ENCODE data around the gene SIX5.
"Not testable (repeated sequence)": the region's sequence is repeated elsewhere in the genome, so short reads cannot be mapped to it uniquely, and the experiment has no call there.

Gene SIX5

GRCh38 chr19:45761714-45762113 lies 7.3 kb downstream of the SIX5 start:
- in situ Hi-C loops (cut with MboI; ENCODE audit: low sequenced_read_pairs), result no loop called here

- in situ Hi-C loops (cut with MboI; ENCODE audit: low sequenced_read_pairs), result no loop called here
Observed at GRCh38 chr19:45758921-45759320, 10.1 kb downstream of the SIX5 start.

- in situ Hi-C loops (cut with MboI; ENCODE audit: low sequenced_read_pairs), result no loop called here
Observed at GRCh38 chr19:45757695-45758094, 11.4 kb downstream of the SIX5 start.

DNA sequence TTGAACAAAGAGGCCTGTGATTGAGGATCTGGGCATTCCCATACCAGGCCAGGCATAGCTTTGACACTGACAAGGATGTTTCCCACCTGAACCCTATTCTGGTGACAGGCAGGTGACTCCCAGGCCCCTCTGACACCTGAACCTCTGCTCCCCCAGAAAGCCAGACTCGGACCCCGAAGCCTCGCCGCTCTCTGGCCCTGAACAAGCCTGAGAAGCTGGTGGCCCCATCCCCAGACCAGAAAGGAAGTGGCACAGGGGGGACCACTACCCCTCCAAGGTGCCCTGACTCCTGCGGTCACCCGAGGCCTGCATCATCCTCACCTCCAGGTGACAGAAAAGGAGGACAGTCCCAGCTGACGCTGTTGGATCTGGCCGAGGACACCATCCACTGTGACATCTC lies 14.7 kb downstream of the SIX5 start:
- in situ Hi-C loops (cut with MboI; ENCODE audit: low sequenced_read_pairs), result no loop called here

DNA sequence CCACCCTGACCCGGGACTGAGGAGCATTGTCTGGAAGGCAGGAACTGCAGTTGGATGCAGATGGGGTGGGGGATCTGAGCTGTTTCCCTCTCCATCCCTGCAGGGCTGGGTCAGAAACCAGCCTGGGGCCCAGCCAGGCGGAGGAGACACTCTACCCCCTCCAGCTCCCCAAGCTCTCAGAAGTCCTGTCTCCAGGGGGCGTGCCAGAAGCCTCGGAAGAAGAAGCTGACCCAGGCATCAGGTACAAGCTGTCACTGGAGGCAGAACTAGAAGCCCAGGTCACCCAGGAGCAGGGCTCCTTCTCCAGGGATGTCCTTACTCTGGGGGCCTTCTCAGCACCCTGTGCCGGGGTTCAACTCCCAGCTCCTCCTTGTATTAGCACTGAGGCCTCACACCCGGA lies 15.5 kb downstream of the SIX5 start:
- in situ Hi-C loops (cut with MboI; ENCODE audit: low sequenced_read_pairs), result no loop called here

DNA sequence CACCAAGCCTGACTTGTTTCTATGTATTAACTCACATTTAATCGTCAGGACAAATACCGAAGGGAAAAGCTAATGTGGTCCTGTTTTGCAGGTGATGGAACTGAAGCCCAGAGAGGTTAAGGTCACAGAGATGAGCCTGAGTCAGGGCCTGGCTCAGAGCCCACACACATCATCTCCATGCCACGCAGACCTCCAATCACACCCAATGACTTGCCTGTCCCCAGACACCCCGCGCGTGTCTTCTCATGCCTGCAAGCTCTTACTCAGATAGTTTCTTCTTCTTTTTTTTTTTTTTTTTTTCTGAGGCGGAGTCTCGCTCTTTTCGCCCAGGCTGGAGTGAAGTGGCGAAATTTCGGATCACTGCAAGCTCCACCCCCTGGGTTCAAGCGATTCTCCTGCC lies 16.4 kb downstream of the SIX5 start:
- in situ Hi-C loops (cut with MboI; ENCODE audit: low sequenced_read_pairs), result no loop called here

- in situ Hi-C loops (cut with MboI; ENCODE audit: low sequenced_read_pairs), result not testable (repeated sequence)
Observed at GRCh38 chr19:45751483-45751882, 17.6 kb downstream of the SIX5 start.

GRCh38 chr19:45747513-45747912 lies 21.5 kb downstream of the SIX5 start:
- in situ Hi-C loops (cut with MboI; ENCODE audit: low sequenced_read_pairs), result no loop called here

- in situ Hi-C loops (cut with MboI; ENCODE audit: low sequenced_read_pairs), result no loop called here
Observed at GRCh38 chr19:45746866-45747265, 22.2 kb downstream of the SIX5 start.

DNA sequence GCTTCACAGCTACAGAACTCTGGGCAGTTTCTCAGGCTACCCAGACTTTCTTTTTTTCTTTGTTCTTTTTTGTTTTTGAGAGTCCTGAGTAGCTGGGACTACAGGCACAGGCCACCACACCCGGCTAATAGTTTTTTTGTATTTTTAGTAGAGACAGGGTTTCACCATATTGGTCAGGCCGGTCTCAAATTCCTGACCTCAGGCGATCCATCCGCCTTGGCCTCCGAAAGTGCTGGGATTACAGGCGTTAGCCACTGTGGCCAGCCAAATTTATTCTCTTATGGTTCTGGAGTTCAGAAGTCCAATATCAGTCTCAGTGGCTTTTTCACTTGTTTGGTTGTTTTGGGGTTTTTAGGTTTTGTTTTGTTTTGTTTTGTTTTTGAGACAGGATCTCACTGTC lies 23.4 kb downstream of the SIX5 start:
- in situ Hi-C loops (cut with MboI; ENCODE audit: low sequenced_read_pairs), result no loop called here

GRCh38 chr19:45742969-45743368 lies 26.1 kb downstream of the SIX5 start:
- in situ Hi-C loops (cut with MboI; ENCODE audit: low sequenced_read_pairs), result no loop called here

DNA sequence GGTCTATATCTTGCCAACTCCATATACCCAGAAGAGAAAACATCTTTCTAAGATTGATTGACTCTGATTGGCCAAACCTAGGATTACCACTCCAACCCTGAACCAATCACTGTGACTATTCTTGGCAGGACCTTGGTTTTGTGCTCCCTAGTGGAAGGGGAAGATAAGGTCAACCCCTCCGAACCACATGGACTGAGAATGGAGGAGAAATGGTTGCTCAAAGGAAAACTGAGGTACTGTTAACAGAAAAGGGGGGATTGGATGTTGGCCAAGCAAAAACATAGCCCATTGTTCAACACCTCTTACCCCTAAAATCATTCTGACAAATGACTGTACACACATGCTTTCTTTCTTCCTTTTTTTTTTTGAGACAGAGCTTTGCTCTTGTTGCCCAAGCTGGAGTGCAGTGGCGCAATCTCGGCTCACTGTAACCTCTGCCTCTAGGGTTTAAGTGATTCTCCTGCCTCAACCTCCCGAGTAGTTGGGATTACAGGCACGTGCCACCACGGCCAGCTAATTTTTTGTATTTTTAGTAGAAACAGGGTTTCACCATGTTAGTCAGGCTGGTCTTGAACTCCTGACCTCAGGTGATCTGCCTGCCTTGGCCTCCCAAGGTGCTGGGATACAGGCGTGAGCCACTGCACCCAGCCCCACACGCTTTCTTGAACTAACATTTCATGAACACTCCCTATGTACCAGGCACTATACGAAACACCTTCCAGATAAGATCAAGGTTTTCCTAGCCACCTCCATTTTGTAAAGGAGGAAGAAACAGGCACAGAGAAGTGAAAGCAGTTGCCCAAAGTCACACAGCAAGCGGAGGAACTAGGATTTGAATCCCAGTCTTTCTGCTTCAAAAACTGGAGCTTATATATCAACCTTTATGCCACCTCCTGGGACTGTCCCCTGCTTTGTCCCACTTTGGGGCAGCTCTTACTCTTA lies 29.3 kb downstream of the SIX5 start:
- in situ Hi-C loops (cut with MboI; ENCODE audit: low sequenced_read_pairs), result no loop called here

GRCh38 chr19:45733160-45733810 lies 35.8 kb downstream of the SIX5 start, which contains the start of gene MEIOSIN:
Gene MEIOSIN (plus strand): TSS chr19:45733439. CDS start chr19:45735377, 1,938 bp downstream.
- in situ Hi-C loops (cut with MboI; ENCODE audit: low sequenced_read_pairs), result no loop called here

- in situ Hi-C loops (cut with MboI; ENCODE audit: low sequenced_read_pairs), result no loop called here
Observed at GRCh38 chr19:45730368-45731288, 38.4 kb downstream of the SIX5 start, which contains the start of gene FBXO46. Gene FBXO46 (minus strand): TSS chr19:45730896. CDS start chr19:45713495, 17,401 bp downstream.

DNA sequence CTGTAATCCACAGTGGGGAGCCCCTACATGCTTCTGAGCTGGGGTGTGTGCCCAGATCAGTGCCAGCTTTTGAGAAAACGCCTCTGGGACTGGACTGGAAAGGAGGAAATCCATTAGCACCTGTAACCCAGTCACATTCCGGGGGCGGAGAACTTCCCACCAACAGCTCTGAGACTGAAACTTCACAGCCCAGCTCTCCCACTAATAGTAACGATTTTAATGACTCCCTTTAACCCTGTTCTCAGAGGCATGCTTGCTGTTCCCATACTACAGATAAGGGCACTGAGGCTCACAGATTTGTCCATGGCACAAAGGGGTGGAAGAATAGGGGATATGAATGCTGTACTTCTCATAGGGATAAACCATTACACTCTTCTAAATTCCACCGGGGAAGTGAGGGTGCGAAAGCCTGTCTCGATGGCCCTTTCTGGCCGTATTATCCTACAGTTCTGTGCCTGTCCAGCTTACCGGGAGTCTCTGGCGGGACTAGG lies 39.2 kb downstream of the SIX5 start:
- in situ Hi-C loops (cut with MboI; ENCODE audit: low sequenced_read_pairs), result no loop called here

- in situ Hi-C loops (cut with MboI; ENCODE audit: low sequenced_read_pairs), result not testable (repeated sequence)
Observed at GRCh38 chr19:45728683-45729082, 40.4 kb downstream of the SIX5 start.

DNA sequence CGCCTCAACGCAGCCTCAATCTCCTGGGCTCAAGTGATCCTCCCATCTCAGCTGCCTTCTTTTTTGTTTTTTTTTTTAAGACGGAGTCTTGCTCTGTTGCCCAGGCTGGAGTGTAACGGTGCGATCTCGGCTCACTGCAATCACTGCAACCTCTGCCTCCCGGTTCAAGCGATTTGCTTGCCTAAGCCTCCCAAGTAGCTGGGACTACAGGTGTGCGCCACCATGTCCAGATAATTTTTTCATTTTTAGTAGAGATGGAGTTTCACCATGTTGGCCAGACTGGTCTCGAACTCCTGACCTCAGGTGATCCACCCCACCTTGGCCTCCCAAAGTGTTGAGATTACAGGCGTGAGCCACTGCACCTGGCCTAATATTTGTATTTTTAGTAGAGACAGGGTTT lies 49.0 kb downstream of the SIX5 start:
- in situ Hi-C loops (cut with MboI; ENCODE audit: low sequenced_read_pairs), result not testable (repeated sequence)

DNA sequence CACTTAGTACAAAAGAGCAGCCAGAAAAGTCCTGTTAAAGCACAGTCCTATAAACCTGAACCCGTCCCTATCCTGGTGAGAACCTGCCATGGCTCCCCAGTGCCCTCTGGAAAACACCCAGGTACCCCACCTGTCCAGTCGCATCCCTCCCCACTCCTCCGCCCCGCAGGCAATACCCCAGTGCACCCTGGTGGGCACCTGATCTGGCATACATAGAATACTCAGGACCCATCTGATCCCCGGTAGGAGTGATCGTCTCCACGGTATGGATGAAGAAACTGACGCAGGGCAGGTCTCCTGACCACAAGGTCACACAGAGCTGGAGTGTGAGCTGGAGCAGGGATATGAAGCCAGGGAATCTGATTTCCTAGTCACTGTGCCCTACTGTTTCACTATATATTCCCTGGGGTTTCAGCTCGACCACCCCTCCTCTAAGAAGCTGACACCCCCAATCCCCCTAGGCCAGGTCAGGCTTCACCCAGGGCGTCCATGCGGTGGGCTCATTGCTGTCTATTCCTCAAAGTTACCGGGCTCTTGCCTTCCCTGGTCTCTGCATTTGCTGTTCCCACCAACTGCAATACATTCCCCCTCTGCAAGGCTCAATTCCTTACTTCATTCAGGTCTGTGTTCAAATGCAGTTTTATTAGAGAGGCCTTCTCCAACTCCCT lies 50.9 kb downstream of the SIX5 start:
- in situ Hi-C loops (cut with MboI; ENCODE audit: low sequenced_read_pairs), result no loop called here

DNA sequence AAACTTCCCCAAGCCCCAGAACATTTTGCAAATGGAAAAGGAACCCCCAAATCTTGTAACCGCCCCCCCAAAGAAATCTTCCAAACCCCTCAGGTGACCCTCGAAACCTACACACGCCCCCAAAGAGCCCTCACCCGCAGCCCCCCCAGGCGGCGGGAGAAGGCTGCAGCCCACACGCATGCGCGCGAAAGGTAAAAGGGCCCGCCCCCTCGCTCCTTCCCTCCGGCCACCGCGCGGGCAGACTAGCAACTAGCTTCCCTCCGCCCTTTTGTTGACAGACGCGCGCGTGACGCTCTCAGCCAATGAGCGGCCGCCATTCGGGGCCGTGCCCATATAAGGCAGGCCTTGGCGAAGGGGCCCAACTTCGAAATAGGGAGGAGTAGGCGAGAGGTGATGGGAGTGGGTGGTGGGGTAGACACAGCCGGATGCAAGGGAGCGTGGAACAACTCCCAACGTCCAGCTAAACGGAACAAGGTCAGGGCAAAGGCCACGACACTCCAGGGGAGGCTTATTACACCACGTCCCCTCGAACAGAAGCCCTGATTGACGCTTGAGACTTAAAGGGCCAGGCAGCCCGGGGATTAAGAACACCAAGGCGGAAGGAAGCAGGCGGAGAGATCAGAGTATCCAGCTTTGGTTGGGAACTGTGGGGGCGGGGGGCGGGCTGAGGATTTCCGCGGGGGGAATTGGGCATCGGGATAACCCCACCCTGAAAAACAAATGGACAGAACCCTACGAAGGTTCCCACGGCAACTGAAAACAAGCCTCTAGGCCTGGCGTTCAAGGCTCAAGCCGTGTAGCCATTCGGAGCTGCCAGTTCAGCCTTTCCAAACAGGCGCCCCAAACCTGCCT lies 51.7 kb downstream of the SIX5 start:
- in situ Hi-C loops (cut with MboI; ENCODE audit: low sequenced_read_pairs), result no loop called here

Data from HL-60/S4 treated with retinoic acid at 250 ng/mL for 4 days and 3 days (cell line).